H7 (cell line): ENCODE results near the gene EPHA6. TPM values are rescaled to one million over a fixed set of nuclear protein-coding genes. Genes with fewer than 3 reads are reported as not detected.

Experiments
- DNase-seq: peaks from one replicate; pipeline ENCODE4 v3.0.0; 2012
- H3K27me3 ChIP-seq: 2 replicates; pipeline ENCODE4 v1.6.0; 2011; ENCODE audit warnings: mild to moderate bottlenecking, low read length; ENCODE audit not compliant: control insufficient read depth, insufficient read depth
- H3K36me3 ChIP-seq: replicated peaks from 2 replicates; pipeline ENCODE4 v1.5.1; 2011; ENCODE audit warnings: low read length; ENCODE audit not compliant: control insufficient read depth, insufficient read depth
- H3K4me3 ChIP-seq: 2 replicates; pipeline ENCODE4 v1.5.1; 2011; ENCODE audit warnings: low read depth, mild to moderate bottlenecking, control low read depth, low read length, moderate library complexity; ENCODE audit not compliant: insufficient read depth
- total RNA-seq: library from RNA; depleted of rRNA; stranded (reverse); fragments of >200 nt; shearing (Covaris generic); gene quantifications from 2 replicates; pipeline ENCODE4 v1.2.3, GENCODE V29; 2014; rRNA removed

The EPHA6 gene
- 0.66 and 1.0 TPM in 2 replicates for total RNA-seq

DNA sequence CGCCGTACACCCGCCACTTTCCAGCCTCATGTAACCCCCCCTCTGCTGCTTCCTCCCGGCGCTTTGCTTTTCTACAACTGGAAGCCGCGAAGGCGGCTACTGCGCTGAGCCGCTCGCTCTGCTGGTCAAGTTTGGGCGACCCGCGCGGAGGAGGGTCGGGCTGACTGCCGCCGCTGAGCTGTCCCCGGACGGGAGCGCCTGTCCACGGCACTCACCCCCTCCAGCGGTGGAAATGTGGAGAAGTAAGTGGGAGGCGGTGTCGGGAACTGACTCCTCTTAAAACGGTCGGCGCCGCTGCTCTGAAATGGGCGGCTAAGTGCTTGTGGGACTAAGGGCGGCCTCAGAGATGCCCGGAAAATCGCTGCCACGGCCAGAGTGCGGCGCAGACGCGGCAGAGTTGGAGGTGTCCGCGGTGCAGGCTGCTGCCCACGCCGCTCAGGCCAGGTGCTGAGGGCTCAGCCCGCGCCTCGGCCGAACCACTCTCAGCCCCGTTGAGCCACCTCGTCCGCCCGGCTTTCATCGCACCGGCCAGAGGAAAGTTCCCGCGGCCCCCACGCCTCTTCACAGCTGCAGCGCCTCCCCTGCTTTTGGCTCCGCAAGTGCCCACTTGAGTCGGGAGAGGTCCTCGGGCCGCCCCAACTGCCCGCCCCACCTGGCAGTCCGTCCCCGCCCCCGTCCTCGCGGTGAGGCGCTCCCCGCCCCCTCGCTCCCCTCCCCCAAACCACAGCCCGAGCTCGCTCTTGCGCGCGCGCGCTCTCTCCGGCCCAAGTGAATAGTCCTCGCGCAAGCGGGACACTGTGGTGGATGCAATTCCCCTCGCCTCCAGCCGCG is at the start of gene EPHA6:
EPHA6 (plus strand) TSS at position 775 of the 831 bp plus-strand sequence.
- DNase-seq: peak; percentile 78
- H3K36me3 ChIP-seq: no peaks in the 10 kb centered on the region
- peaks cover 43% of the 10 kb centered on the region for H3K27me3 ChIP-seq
- H3K4me3 ChIP-seq: peak within 1 kb of the TSS; percentile 74

DNA sequence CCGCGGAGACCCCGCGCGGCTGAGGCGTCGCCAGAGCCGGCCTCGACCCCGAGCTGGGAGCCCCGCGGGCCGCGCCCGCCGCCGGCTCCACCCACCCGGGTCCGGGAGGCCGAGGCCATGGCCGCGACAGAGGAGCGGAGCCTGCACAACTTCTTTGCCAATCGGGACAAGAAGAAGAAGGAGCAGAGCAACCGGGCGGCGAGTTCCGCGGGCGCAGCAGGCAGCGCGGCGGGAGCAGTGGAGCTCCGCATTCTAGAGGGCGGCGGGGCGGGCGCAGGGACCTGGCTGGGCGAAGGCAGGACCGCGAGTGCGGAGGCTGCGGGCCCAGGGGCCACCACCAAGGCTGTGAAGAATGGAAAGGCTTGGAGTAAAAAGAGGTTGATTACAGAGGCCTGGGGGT is 37.6 kb upstream of the EPHA6 start:
- Histone ChIP-seq H3K36me3 (no peaks in the 10 kb centered on the region), H3K27me3 (no peaks in the 10 kb centered on the region), H3K4me3 (no peak overlapping the region)
- DNase-seq: no peak

DNA sequence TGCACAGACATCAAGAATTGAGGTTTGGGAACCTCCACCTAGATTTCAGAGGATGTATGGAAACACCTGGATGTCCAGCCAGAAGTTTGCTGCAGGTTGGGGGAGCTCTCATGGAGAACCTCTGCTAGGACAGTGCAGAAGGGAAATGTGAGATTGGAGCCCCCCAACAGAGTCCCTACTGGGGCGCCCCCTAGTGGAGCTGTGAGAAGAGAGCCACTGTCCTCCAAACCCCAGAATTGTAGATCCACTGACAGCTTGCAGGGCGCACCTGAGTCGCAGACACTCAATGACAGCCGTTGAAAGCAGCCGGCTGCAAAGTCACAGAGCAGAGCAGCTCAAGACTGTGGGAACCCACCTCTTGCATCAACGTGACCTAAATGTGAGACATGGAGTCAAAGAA is 34.6 kb upstream of the EPHA6 start:
- Histone ChIP-seq H3K4me3 (no peak overlapping the region), H3K36me3 (no peaks in the 10 kb centered on the region), H3K27me3 (no peaks in the 10 kb centered on the region)
- no peak for DNase-seq

DNA sequence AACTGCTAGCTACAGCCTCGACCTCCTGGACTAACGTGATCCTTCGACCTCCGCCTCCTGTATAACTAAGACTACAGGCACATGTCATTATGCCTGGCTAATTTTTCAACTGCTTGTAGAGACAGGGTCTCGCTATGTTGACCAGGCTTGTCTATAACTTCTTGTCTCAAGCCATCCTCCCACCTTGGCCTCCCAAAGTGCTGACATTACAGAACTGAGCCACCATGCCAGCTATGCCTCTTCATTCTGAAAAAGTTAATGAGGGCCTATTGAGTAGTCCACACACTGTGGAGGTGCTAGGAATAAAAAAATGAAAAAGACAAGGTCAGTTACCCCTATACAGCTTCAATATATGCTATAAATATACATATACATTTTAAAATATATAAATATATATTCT is 18.3 kb upstream of the EPHA6 start:
- no peaks in the 10 kb centered on the region for H3K27me3 ChIP-seq
- no peak for DNase-seq
- H3K4me3 ChIP-seq: no peak overlapping the region
- no peaks in the 10 kb centered on the region for H3K36me3 ChIP-seq

DNA sequence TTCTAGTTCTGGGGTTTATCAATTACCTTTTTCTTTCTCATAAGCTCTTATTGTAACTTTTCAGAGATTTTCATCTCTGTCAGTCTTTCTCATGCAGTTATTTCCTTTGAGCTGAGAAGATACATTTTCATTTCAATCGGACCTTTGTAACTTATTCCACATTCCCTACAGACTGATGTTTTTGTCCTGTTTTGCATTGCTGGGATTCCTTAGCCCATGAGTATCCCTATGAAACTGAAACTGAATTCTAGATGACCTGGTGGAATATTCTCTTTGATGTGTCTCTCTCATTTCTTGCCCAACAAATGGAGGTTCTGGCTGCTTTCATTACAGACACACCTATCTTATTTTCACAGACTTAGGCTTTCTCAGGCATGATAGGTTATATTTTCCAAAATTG is 10.5 kb upstream of the EPHA6 start:
- no peak for DNase-seq
- H3K27me3 ChIP-seq: no peaks in the 10 kb centered on the region
- H3K36me3 ChIP-seq: no peaks in the 10 kb centered on the region
- H3K4me3 ChIP-seq: no peak overlapping the region

DNA sequence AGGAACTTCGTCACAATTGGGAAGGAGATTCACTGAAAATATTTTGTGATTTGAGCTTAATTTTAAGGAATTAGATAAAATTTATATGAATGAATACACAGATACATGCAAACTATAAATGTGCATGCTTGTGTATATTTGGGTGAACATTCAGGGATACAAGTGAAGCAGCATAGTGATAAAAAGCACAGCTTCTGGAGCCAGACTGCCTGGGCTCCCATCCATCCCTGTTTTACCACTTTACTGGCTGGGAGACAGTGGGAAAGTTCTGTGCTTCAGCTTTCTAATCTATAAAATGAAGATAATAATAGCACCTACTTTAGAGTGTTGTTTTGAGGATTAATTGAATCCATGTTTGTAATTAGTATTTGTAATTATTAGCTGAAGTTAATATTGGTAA is 8.1 kb upstream of the EPHA6 start:
- H3K36me3 ChIP-seq: no peaks in the 10 kb centered on the region
- H3K27me3 ChIP-seq: no peaks in the 10 kb centered on the region
- H3K4me3 ChIP-seq: no peak overlapping the region
- no peak for DNase-seq

DNA sequence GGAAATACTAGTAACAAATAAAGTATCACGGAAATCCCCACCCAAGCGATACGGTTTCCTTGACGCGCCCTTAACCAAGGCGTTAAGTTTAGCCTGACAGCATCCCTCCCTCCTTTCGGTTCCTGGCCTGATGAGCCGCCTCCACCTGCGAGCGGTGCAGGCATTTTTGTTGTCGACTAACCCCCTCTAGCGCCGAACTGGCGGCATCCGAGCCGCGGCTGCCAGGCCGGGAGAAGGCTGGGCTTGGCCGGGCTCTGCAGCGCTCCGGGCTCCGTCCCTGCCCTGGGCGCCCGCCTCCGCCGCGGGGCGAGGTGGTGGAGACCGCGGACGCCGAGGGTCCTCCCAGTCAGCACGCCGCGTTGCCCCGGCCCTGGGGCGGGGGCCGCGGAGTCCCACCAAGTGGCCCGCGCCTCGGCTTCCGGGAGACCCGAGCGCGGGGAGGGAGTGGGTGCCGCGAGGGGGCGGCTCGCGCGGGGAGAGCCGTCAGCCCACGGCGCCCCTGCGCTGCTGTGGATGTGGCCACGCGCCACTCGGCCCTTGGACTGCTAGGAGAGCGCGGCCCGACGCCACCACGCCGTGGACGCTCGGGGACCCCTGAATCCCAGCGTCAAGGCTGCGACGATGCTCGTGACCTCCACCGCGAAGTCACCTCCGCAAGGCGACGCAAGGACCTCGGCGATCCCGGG is 1.1 kb upstream of the EPHA6 start:
- Histone ChIP-seq H3K4me3 (peak overlapping the region; percentile 74), H3K36me3 (no peaks in the 10 kb centered on the region), H3K27me3 (peaks cover 43% of the 10 kb centered on the region)
- peak; percentile 81 for DNase-seq

DNA sequence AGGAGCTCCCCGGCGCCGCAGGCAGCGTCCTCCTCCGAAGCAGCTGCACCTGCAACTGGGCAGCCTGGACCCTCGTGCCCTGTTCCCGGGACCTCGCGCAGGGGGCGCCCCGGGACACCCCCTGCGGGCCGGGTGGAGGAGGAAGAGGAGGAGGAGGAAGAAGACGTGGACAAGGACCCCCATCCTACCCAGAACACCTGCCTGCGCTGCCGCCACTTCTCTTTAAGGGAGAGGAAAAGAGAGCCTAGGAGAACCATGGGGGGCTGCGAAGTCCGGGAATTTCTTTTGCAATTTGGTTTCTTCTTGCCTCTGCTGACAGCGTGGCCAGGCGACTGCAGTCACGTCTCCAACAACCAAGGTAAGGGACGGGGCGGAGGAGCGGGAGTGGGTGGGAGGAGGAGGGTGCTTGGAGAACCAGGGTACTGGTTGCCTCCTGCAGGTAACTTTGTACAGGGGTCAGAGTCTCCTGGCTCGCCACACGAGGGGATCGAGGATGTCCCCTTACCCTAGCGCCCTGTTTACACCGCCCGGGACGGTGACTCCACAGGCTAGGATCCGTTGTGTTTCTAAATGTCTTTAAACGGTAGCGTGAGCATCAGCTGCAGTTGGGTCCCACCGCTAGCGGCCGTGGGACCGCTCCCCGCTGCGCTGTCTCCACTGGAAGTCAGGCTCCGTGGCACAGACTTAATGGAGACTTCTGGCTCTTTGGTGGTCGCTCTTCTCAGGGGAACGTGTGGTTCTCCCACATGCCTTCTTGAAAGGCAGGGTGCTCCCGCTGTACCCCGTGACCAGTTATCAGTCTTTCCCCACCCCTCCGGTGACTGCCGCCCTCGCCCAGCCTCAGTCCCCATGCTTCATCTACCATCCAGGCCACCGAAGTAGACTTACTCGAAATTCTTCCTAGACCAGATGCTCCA is 515 bp downstream of the EPHA6 start:
- DNase-seq: peak; percentile 20
- peaks cover 43% of the 10 kb centered on the region for H3K27me3 ChIP-seq
- H3K4me3 ChIP-seq: peak overlapping the region; percentile 74
- no peaks in the 10 kb centered on the region for H3K36me3 ChIP-seq

DNA sequence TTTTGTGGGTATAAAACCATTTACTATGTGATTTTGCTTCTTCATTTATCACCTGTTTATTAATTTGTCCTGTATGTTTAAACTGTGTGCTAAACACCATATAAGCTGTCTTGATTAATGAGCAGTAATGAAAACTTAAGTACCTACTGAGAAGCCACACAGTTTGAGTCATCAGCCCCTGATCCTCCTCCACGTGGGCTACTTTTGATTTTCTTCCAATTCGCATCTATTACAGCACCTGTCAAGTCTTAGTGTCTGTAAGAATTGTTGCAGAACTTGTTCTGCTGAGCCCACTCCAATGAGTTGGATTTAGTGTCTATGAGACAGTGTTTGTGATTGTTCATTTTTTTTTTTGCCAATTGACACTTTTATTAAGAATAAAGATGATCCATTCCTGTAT is 16.8 kb downstream of the EPHA6 start:
- Histone ChIP-seq H3K36me3 (no peaks in the 10 kb centered on the region), H3K27me3 (no peaks in the 10 kb centered on the region), H3K4me3 (no peak overlapping the region)
- no peak for DNase-seq

DNA sequence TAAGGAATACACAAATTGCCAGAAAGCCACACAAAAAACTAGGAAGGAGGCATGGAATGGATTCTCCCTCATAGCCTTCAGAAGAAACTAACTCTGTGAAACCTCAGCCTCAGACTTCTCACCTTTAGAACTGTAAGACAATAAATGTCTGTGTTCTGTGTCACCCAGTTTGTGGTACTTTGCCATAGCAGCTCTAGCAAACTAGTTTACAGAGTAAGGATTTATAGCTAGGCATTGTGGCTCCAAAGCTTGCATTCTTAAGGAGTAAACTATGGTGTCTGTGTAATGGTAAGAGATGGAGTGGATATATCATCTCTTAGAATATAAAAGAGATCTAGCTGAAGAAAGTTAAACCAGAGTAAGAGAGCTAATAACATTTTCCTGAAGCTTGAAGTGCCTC is 18.9 kb downstream of the EPHA6 start:
- no peak for DNase-seq
- no peaks in the 10 kb centered on the region for H3K27me3 ChIP-seq

DNA sequence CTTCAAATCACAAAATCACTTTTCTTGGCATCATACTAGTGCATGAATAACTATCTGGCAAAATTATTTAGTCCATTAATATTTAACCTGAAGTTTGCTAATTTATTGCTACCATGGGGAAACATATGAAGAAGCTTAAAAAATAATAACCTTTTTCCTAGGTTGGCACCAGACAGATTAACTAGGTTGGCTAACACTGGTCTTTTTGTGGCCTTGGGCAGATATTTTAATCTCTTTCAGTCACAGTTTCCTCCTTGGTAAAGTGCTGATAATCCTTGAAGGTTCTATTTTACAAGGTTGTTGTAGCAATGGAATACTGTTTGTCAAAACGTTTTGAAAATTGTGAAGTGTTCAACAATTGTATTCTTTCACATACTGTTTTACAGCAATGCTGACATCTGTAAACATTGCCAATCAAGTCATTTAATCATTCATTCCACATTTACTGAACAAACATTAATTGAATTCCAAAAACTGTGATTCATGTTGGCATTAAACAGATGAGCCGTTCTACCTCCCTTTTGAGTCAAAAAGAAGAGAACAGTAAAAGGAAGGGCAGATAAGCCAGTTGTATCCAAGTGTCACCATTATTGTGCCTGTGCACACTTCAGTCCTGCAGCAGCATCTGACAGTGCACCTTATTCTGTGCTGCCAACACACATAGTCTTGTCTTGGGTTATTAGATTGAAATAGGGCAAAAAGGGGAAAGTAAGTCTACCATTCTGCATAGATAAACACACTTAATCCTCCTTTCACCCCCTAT is 21.9 kb downstream of the EPHA6 start:
- Histone ChIP-seq H3K4me3 (no peak overlapping the region), H3K27me3 (no peaks in the 10 kb centered on the region), H3K36me3 (no peaks in the 10 kb centered on the region)
- no peak for DNase-seq

More for the DNA sequence above, 18.9 kb downstream of the EPHA6 start:
- no peaks in the 10 kb centered on the region for H3K36me3 ChIP-seq
- no peak overlapping the region for H3K4me3 ChIP-seq

DNA sequence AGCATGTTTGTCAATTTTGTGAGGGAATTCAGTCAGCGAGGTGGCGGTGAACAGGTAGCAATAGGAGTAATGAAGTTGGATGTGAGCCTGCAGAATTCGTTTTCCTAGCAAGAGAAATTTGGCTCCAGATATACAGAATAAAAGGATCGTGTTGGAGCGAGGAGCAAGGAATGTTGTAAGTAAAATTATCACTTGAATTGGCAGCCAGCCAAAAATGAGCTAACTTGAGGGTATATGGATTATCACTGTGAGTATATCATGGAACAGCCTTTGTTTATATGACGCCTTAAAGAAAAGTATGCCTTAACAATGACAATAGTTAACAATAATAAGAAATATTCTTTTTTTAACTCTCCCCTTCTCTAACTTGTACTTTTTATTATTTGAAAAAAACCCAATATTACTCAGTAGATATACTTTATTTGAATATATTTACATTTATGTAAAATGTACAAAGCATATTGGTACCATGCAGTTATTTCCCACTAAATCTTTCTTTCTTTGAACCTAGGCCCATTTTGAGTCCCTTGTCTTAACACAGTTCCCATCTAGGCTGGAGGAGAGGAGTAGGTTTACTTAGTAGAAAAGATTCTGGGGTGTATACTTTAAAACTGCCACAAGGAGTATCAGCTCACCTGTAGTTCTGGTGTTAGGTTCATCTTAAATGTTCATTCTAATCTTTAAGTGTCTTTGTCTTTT is 29.3 kb downstream of the EPHA6 start:
- Histone ChIP-seq H3K4me3 (no peak overlapping the region), H3K27me3 (no peaks in the 10 kb centered on the region), H3K36me3 (no peaks in the 10 kb centered on the region)
- DNase-seq: no peak

DNA sequence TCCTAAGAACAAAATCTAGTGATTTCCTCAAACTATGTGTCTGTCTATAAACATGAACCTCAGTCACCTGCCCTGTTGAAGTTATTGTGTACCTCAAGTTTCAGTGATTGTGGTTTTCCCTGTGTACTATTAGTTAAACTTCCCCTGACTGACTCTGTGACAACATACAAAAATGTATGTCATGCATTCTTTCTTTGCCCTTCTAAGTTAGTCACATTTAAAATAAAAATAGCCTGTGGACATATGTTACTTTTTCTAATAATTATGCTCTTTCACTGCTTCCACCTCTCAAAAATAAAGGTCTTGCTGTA is 29.8 kb downstream of the EPHA6 start:
- no peak for DNase-seq
- Histone ChIP-seq H3K36me3 (no peaks in the 10 kb centered on the region), H3K27me3 (no peaks in the 10 kb centered on the region), H3K4me3 (no peak overlapping the region)

DNA sequence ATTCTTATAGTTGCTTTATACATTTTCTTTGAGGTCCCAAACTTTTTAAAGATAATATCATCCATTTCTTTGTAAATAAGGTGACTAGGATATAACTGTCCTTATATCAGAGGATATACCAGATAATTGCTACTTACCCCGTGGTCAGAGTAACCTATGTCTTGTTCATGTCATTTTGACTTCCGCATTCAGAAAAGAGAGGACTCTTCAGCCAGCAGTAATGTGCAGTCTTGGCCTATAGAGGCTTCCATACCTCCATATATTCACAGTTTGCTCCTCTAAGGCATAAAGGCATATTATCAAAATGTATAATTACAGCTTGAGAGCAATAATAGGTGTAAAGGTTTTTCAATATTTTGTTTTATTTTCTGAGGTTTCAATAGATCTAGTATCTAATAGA is 38.5 kb downstream of the EPHA6 start:
- no peak for DNase-seq
- no peak overlapping the region for H3K4me3 ChIP-seq
- no peaks in the 10 kb centered on the region for H3K36me3 ChIP-seq
- H3K27me3 ChIP-seq: no peaks in the 10 kb centered on the region
